DMS153 (cell line): ENCODE data around the gene RHEX.
"Not testable (repeated sequence)": the region's sequence is repeated elsewhere in the genome, so short reads cannot be mapped to it uniquely, and the experiment has no call there.

Experiments
- DNase-seq: peaks from one replicate; lab custom pipeline; 2025; lab: John Stamatoyannopoulos, UW

The RHEX gene

GRCh38 chr1:206030714-206031113, 22.3 kb upstream of the RHEX start:
- DNase-seq: peak; percentile 93

GRCh38 chr1:206032380-206033140, 20.4 kb upstream of the RHEX start:
- DNase-seq: no peak

GRCh38 chr1:206035027-206035426, 17.9 kb upstream of the RHEX start:
- DNase-seq: peak; percentile 48

GRCh38 chr1:206036663-206037455, 16.1 kb upstream of the RHEX start:
- DNase-seq: peak; percentile 40

GRCh38 chr1:206037581-206037980, 15.4 kb upstream of the RHEX start:
- no peak for DNase-seq

- no peak for DNase-seq
Measured at GRCh38 chr1:206039046-206039973, 13.7 kb upstream of the RHEX start.

GRCh38 chr1:206040328-206040727, 12.6 kb upstream of the RHEX start:
- no peak for DNase-seq

- DNase-seq: no peak
Measured at GRCh38 chr1:206041640-206042039, 11.3 kb upstream of the RHEX start.

GRCh38 chr1:206047271-206047670, 5.7 kb upstream of the RHEX start:
- no peak for DNase-seq

- no peak for DNase-seq
Measured at GRCh38 chr1:206048582-206048981, 4.4 kb upstream of the RHEX start.

GRCh38 chr1:206049293-206049692, 3.7 kb upstream of the RHEX start:
- no peak for DNase-seq

GRCh38 chr1:206049919-206050600, 2.9 kb upstream of the RHEX start:
- DNase-seq: no peak

- DNase-seq: no peak
Measured at GRCh38 chr1:206050655-206051235, 2.2 kb upstream of the RHEX start.

GRCh38 chr1:206052231-206052865, 625 bp upstream of the RHEX start:
- not testable (repeated sequence) for DNase-seq

GRCh38 chr1:206053616-206054015, 643 bp downstream of the RHEX start:
- not testable (repeated sequence) for DNase-seq

GRCh38 chr1:206055069-206055625, 2.2 kb downstream of the RHEX start:
- DNase-seq: not testable (repeated sequence)

- not testable (repeated sequence) for DNase-seq
Measured at GRCh38 chr1:206055639-206056323, 2.8 kb downstream of the RHEX start.

- DNase-seq: not testable (repeated sequence)
Measured at GRCh38 chr1:206058289-206058926, 5.4 kb downstream of the RHEX start.

- no peak for DNase-seq
Measured at GRCh38 chr1:206058927-206059292, 5.9 kb downstream of the RHEX start.
